HCT116 (cell line): ENCODE measurements around the gene SOX9. TPM values are rescaled to one million over a fixed set of nuclear protein-coding genes. Genes with fewer than 3 reads are reported as not detected.

ENCODE experiments used
- ATAC-seq: fragments of 200-7000 bp; cut with Tn5 transposase; 2 replicates; pipeline ENCODE4 v1.9.1; 2020; ENCODE audit warnings: mild to moderate bottlenecking, moderate library complexity
- BruUV-seq: library from RNA; stranded (reverse); fragments of 400-500 nt; replicated peaks from 2 replicates; lab custom pipeline; 2021; lab: Mats Ljungman, UMichigan
- CTCF ChIA-PET: fragments of 300-600 bp; sonication (Branson Sonifier 250); formaldehyde crosslinking; loops from one replicate; lab custom pipeline; 2021; ENCODE audit warnings: antibody characterized with exemption; lab: Charles Lee
- POLR2A ChIA-PET: fragments of 300-600, 350-600 bp; sonication (Branson Sonifier 250); formaldehyde crosslinking; loops from one replicate; lab custom pipeline; 2021; ENCODE audit warnings: antibody characterized with exemption; lab: Charles Lee
- RAD21 ChIA-PET, 2 experiments: fragments of 300-600 bp; sonication (Branson Sonifier 250); formaldehyde crosslinking; loops; one replicate each; lab custom pipeline; 2023; ENCODE audit warnings: low total read pairs in 2 of 2; ENCODE audit not compliant: uncharacterized antibody in 2 of 2, unreplicated experiment in 2 of 2, low non-redundant PET in 1 of 2; lab: Charles Lee
- DNase-seq: peaks from one replicate; pipeline ENCODE4 v3.0.0-alpha.2; 2010; ENCODE audit warnings: low read depth, low spot score
- H2AFZ ChIP-seq: fragments of 200-600 bp; shearing (Covaris generic), sonication (generic); 2 replicates; pipeline ENCODE4 v1.6.1; 2017; ENCODE audit warnings: low read depth, mixed run types, mixed read lengths, antibody characterized with exemption, low read length; ENCODE audit not compliant: poor library complexity, severe bottlenecking
- H3K27ac ChIP-seq: 2 replicates; pipeline ENCODE4 v1.5.1; 2012; ENCODE audit warnings: low read depth, low read length
- H3K27me3 ChIP-seq: fragments of 200-600 bp; sonication (generic); 2 replicates; pipeline ENCODE4 v1.6.1; 2016; ENCODE audit warnings: mixed run types, low read length, mixed read lengths; ENCODE audit not compliant: insufficient read depth
- H3K36me3 ChIP-seq, 2 experiments: fragments of 200-500 bp in 1 of 2; fragments of 200-600 bp in 1 of 2; sonication (Bioruptor generic) in 1 of 2; sonication (generic) in 1 of 2; 2 replicates each; pipeline versions ENCODE4 v1.5.1 to v1.6.1; 2014 to 2016; ENCODE audit warnings: low read length in 2 of 2, inconsistent platforms in 1 of 2, mixed read lengths in 1 of 2, mixed run types in 1 of 2; ENCODE audit not compliant: insufficient read depth in 2 of 2, control insufficient read depth in 1 of 2
- H3K4me1 ChIP-seq, 2 experiments: fragments of 200-600 bp in 1 of 2; sonication (generic) in 1 of 2; 2 replicates each; pipeline versions ENCODE4 v1.5.1 to v1.6.1; 2012 to 2017; ENCODE audit warnings: low read length in 2 of 2, inconsistent platforms in 1 of 2, mild to moderate bottlenecking in 1 of 2, mixed read lengths in 1 of 2, mixed run types in 1 of 2, moderate library complexity in 1 of 2; ENCODE audit not compliant: insufficient read depth in 2 of 2, control insufficient read depth in 1 of 2
- H3K4me2 ChIP-seq: fragments of 200-600 bp; sonication (generic); 2 replicates; pipeline ENCODE4 v1.6.1; 2017; ENCODE audit warnings: mixed run types, low read length, mixed read lengths
- H3K4me3 ChIP-seq, 2 experiments: fragments of 200-600 bp in 1 of 2; sonication (generic) in 1 of 2; replicated peaks in 1 of 2; 2 replicates each; pipeline ENCODE4 v1.5.1; 2011 to 2016; ENCODE audit warnings: low read length in 2 of 2, control low read depth in 1 of 2, low read depth in 1 of 2, mild to moderate bottlenecking in 1 of 2, mixed read lengths in 1 of 2, mixed run types in 1 of 2
- H3K79me2 ChIP-seq: fragments of 200-600 bp; sonication (generic); 2 replicates; pipeline ENCODE4 v1.6.1; 2017; ENCODE audit warnings: mild to moderate bottlenecking, mixed run types, low read length, moderate library complexity, mixed read lengths; ENCODE audit not compliant: insufficient read depth
- H3K9ac ChIP-seq: fragments of 200-600 bp; sonication (generic); 2 replicates; pipeline ENCODE4 v1.6.1; 2016; ENCODE audit warnings: low read length, mixed read lengths
- H3K9me2 ChIP-seq: fragments of 200-600 bp; sonication (generic), shearing (Covaris generic); 2 replicates; pipeline ENCODE4 v1.6.1; 2017; ENCODE audit warnings: mixed run types, mild to moderate bottlenecking, moderate library complexity; ENCODE audit not compliant: insufficient read depth
- H3K9me3 ChIP-seq, 2 experiments: fragments of 200-500 bp in 1 of 2; fragments of 200-600 bp in 1 of 2; sonication (Bioruptor generic) in 1 of 2; sonication (generic) in 1 of 2; 2 replicates each; pipeline ENCODE4 v1.6.1; 2014 to 2017; ENCODE audit warnings: low read length in 2 of 2, mixed read lengths in 2 of 2, inconsistent platforms in 1 of 2, low read depth in 1 of 2, mild to moderate bottlenecking in 1 of 2, mixed run types in 1 of 2, moderate library complexity in 1 of 2; ENCODE audit not compliant: control insufficient read depth in 1 of 2, insufficient read depth in 1 of 2
- H4K20me1 ChIP-seq: fragments of 200-600 bp; sonication (generic), shearing (Covaris generic); 2 replicates; pipeline ENCODE4 v1.6.1; 2017; ENCODE audit warnings: mixed run types, mild to moderate bottlenecking, moderate library complexity; ENCODE audit not compliant: insufficient read depth
- CBX3 ChIP-seq: IDR thresholded peaks from 2 replicates; pipeline ENCODE4 v1.6.1; 2012; ENCODE audit warnings: low read depth
- CEBPB ChIP-seq: IDR thresholded peaks from 2 replicates; pipeline ENCODE4 v1.6.1; 2012; ENCODE audit warnings: low read depth
- EGR1 ChIP-seq: IDR thresholded peaks from 2 replicates; pipeline ENCODE4 v1.6.1; 2012; ENCODE audit warnings: low read depth
- ELF1 ChIP-seq: IDR thresholded peaks from 2 replicates; pipeline ENCODE4 v1.6.1; 2012; ENCODE audit warnings: low read depth, borderline replicate concordance
- EZH2 ChIP-seq: fragments of 200-600 bp; sonication (generic); IDR thresholded peaks from 2 replicates; pipeline ENCODE4 v1.6.1; 2017; ENCODE audit warnings: antibody characterized with exemption, mixed run types
- EZH2phosphoT487 ChIP-seq: fragments of 200-600 bp; IDR thresholded peaks from 2 replicates; pipeline ENCODE4 v1.6.1; 2018; ENCODE audit warnings: antibody characterized with exemption, borderline replicate concordance
- FOSL1 ChIP-seq: IDR thresholded peaks from 2 replicates; pipeline ENCODE4 v1.6.1; 2012; ENCODE audit warnings: low read depth
- JUND ChIP-seq: IDR thresholded peaks from 2 replicates; pipeline ENCODE4 v1.6.1; 2012
- POLR2A ChIP-seq: IDR thresholded peaks from 2 replicates; pipeline ENCODE4 v1.7.0; 2011; ENCODE audit warnings: borderline replicate concordance; ENCODE audit not compliant: insufficient read depth, insufficient read length; ENCODE audit errors: extremely low read depth
- POLR2AphosphoS5 ChIP-seq: IDR thresholded peaks from 2 replicates; pipeline ENCODE4 v1.6.1; 2011; ENCODE audit warnings: mild to moderate bottlenecking, low read depth, low read length, moderate library complexity
- RAD21 ChIP-seq: IDR thresholded peaks from 2 replicates; pipeline ENCODE4 v1.6.1; 2012; ENCODE audit warnings: low read depth, mild to moderate bottlenecking
- SIN3A ChIP-seq: IDR thresholded peaks from 2 replicates; pipeline ENCODE4 v1.6.1; 2012; ENCODE audit warnings: low read depth
- SP1 ChIP-seq: IDR thresholded peaks from 2 replicates; pipeline ENCODE4 v1.6.1; 2012; ENCODE audit warnings: low read depth
- SRF ChIP-seq: IDR thresholded peaks from 2 replicates; pipeline ENCODE4 v1.6.1; 2012; ENCODE audit warnings: low read depth
- TCF7L2 ChIP-seq: IDR thresholded peaks from 2 replicates; pipeline ENCODE4 v1.7.0; 2011; ENCODE audit warnings: borderline replicate concordance, inconsistent platforms; ENCODE audit not compliant: insufficient read depth, insufficient read length; ENCODE audit errors: extremely low read depth
- YY1 ChIP-seq: IDR thresholded peaks from 2 replicates; pipeline ENCODE4 v1.6.1; 2011; ENCODE audit warnings: low read length, low read depth, moderate library complexity, mild to moderate bottlenecking; ENCODE audit not compliant: insufficient replicate concordance; ENCODE audit errors: extremely low read depth
- ZFX ChIP-seq: fragments of 450-650 bp; IDR thresholded peaks from 2 replicates; pipeline ENCODE4 v1.6.1; 2017
- ZNF274 ChIP-seq: fragments of 200-500 bp; sonication (Bioruptor generic); IDR thresholded peaks from 2 replicates; pipeline ENCODE4 v1.6.1; 2014; ENCODE audit warnings: mild to moderate bottlenecking, low read depth, low read length, inconsistent platforms
- intact Hi-C: fragments of 100-400 bp; cut with micrococcal nuclease; formaldehyde crosslinking; loops from 2 replicates; pipeline ENCODE4 v1.10.0; 2022
- total RNA-seq: library from RNA; stranded (reverse); gene quantifications from one replicate; pipeline ENCODE4 v1.2.1, GENCODE V29; 2021; ENCODE audit not compliant: unreplicated experiment
- TF ChIP-seq, protein P1 (sequence below): IDR thresholded peaks from 2 replicates; pipeline ENCODE4 v1.6.1; 2012
- TF ChIP-seq, protein P2 (sequence below): IDR thresholded peaks from 2 replicates; pipeline ENCODE4 v1.6.1; 2011; ENCODE audit warnings: mild to moderate bottlenecking, low read length, moderate library complexity; ENCODE audit not compliant: insufficient replicate concordance; ENCODE audit errors: extremely low read depth

SOX9 gene
- total RNA-seq, 1 experiment from 2014 or later, result 69.2 TPM

DNA sequence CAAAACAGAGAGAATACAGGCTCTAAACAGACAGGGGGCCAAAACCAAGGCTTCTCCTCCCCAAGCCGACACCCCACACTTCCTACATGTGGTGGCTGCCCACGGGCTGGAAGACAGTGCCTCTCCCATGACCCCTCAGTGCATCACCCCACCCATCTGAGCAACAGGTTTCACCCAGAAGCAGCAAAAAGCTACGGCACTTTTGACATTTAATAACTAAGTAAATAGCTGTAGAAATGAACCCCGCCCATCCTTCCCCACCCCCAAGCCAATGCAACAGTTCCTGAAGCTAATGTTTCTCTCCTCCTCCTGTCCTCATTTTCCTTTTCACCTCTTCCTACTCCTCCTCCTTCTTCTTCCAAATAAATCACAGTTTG lies 9.9 kb upstream of the SOX9 start:
- ATAC-seq, result no peak
- intact Hi-C loops, result loop anchor here (10.0 kb wide), 1 partner anchor 1026 kb away; no protein-coding TSS in a partner anchor
- no peak for TF ChIP-seq SIN3A
- TF ChIP-seq SRF, result no peak
- TF ChIP-seq, protein P1, sequence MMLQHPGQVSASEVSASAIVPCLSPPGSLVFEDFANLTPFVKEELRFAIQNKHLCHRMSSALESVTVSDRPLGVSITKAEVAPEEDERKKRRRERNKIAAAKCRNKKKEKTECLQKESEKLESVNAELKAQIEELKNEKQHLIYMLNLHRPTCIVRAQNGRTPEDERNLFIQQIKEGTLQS, result no peak
- TF ChIP-seq RAD21, result no peak
- H3K9me3 ChIP-seq, result no peaks in the 10 kb centered on the region
- H2AFZ ChIP-seq, result no peak overlapping the region
- no peaks in the 10 kb centered on the region for H3K27me3 ChIP-seq
- no peak for DNase-seq
- POLR2A ChIA-PET, result no interaction called here
- no peaks in the 10 kb centered on the region for H3K36me3 ChIP-seq
- no peak overlapping the region for H3K27ac ChIP-seq
- CTCF ChIA-PET, result no interaction called here
- H3K4me2 ChIP-seq, result no peak overlapping the region
- no peak overlapping the region for H3K4me3 ChIP-seq
- H4K20me1 ChIP-seq, result no peaks in the 10 kb centered on the region
- no peaks in the 10 kb centered on the region for H3K79me2 ChIP-seq
- no peaks in the 10 kb centered on the region for H3K9me2 ChIP-seq
- RAD21 ChIA-PET, result no interaction called here
- peaks cover 0 to 5% of the 10 kb centered on the region in 2 experiments; a peak in 1 of 4 replicates for H3K4me1 ChIP-seq
- no peak overlapping the region for H3K9ac ChIP-seq
- no TSS peak for BruUV-seq

DNA sequence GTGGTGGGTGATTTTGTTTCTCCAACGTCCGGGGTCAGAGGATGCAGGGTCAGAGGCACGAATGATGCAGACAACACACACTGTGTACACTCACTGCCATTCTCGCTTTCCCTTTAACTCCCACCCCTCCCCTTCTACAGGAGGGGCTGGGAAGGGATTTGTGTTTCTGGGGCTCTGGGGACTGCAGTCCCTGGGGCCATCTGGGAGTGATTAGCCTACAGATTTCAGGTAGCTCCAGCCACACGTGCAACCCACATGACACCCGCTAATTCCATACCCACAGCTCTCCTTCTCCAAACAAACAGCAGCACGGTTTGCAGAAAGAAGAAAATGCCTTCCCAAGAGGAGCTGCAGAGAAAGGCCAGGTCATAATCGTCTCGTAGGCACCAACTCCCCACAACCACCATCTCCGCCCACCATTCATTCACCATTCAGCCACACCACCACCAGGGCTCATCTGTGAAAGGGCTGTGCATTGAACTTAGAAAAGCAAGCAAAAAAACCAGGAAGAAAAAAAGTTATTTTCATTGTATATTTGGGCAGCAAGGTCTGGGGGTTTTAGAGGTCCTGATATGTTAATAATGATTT lies 9.4 kb upstream of the SOX9 start:
- Histone ChIP-seq H3K4me2 (no peak overlapping the region), H4K20me1 (no peaks in the 10 kb centered on the region), H3K79me2 (no peaks in the 10 kb centered on the region), H3K36me3 (no peaks in the 10 kb centered on the region), H3K9me2 (no peaks in the 10 kb centered on the region), H3K9ac (no peak overlapping the region), H3K4me1 (peaks cover 0 to 5% of the 10 kb centered on the region in 2 experiments; a peak in 1 of 4 replicates), H3K9me3 (no peaks in the 10 kb centered on the region), H3K27me3 (no peaks in the 10 kb centered on the region), H3K27ac (no peak overlapping the region)
- ATAC-seq, result no peak
- POLR2A ChIA-PET, result interaction anchor here (1.2 kb wide), 1 partner anchor 9 kb away, joined by 8 read pairs; the partner anchor contains the start of gene SOX9
- CTCF ChIA-PET, result no interaction called here
- RAD21 ChIA-PET, result no interaction called here
- TF ChIP-seq JUND, result no peak
- TF ChIP-seq ELF1, result no peak
- TF ChIP-seq SP1, result no peak
- no peak for TF ChIP-seq POLR2AphosphoS5
- no peak for TF ChIP-seq ZFX
- no peak for TF ChIP-seq FOSL1
- TF ChIP-seq CBX3, result no peak
- no peak for TF ChIP-seq ZNF274
- TF ChIP-seq POLR2A, result no peak
- no peak for TF ChIP-seq YY1
- no peak for TF ChIP-seq SRF
- TF ChIP-seq SIN3A, result no peak
- no peak for TF ChIP-seq EZH2
- TF ChIP-seq RAD21, result no peak
- TF ChIP-seq, protein P1, result no peak
- TF ChIP-seq TCF7L2, result no peak
- TF ChIP-seq EZH2phosphoT487, result no peak
- TF ChIP-seq CEBPB, result no peak
- no peak for TF ChIP-seq EGR1
- TF ChIP-seq, protein P2, sequence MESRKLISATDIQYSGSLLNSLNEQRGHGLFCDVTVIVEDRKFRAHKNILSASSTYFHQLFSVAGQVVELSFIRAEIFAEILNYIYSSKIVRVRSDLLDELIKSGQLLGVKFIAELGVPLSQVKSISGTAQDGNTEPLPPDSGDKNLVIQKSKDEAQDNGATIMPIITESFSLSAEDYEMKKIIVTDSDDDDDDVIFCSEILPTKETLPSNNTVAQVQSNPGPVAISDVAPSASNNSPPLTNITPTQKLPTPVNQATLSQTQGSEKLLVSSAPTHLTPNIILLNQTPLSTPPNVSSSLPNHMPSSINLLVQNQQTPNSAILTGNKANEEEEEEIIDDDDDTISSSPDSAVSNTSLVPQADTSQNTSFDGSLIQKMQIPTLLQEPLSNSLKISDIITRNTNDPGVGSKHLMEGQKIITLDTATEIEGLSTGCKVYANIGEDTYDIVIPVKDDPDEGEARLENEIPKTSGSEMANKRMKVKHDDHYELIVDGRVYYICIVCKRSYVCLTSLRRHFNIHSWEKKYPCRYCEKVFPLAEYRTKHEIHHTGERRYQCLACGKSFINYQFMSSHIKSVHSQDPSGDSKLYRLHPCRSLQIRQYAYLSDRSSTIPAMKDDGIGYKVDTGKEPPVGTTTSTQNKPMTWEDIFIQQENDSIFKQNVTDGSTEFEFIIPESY, result no peak
- TF ChIP-seq, all 23 proteins: peak for 0
- BruUV-seq, result no TSS peak
- no peak for DNase-seq
- intact Hi-C loops, result loop anchor here (10.0 kb wide), 1 partner anchor 1027 kb away; no protein-coding TSS in a partner anchor
- Histone ChIP-seq H3K4me3 (no peak overlapping the region), H2AFZ (no peak overlapping the region)
